HG03097 (cell line): ENCODE measurements around the gene OR51B4.
"Not testable (repeated sequence)": the region's sequence is repeated elsewhere in the genome, so short reads cannot be mapped to it uniquely, and the experiment has no call there.

Experiments
- ATAC-seq: cut with Tn5 transposase; IDR thresholded peaks from one replicate; pipeline ENCODE4 v1.9.1; 2021; ENCODE audit not compliant: unreplicated experiment, low FRiP score

Gene OR51B4

GRCh38 chr11:5301846-5302245, at the start of gene OR51B4:
OR51B4 (minus strand) TSS chr11:5301946; CDS start chr11:5301946, 0 bp downstream.
- no peak for ATAC-seq

- ATAC-seq: no peak
Observed at GRCh38 chr11:5351208-5351607, 49.5 kb upstream of the OR51B4 start, which contains the start of gene OR51B6. OR51B6 (plus strand) TSS chr11:5351508; CDS start chr11:5351508, 0 bp downstream.

DNA sequence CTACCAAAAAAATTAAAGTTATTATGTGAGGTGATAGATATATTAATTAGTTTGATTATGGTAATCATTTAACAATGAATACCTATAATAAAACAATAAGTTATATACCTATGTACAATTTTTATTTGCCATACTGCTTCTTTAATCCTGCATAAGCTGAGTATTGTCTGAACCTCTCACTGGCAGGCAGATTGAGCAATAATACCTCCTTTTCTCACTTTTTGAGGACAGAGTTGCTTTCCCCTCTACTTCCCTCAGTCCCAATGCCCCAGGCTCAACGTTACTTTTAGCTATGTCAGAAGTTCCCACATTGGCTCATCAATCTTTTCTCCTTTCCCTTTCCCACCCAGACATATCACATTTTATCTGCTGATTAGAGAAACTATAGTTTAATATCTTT, 47.8 kb upstream of the OR51B4 start:
- ATAC-seq: no peak

DNA sequence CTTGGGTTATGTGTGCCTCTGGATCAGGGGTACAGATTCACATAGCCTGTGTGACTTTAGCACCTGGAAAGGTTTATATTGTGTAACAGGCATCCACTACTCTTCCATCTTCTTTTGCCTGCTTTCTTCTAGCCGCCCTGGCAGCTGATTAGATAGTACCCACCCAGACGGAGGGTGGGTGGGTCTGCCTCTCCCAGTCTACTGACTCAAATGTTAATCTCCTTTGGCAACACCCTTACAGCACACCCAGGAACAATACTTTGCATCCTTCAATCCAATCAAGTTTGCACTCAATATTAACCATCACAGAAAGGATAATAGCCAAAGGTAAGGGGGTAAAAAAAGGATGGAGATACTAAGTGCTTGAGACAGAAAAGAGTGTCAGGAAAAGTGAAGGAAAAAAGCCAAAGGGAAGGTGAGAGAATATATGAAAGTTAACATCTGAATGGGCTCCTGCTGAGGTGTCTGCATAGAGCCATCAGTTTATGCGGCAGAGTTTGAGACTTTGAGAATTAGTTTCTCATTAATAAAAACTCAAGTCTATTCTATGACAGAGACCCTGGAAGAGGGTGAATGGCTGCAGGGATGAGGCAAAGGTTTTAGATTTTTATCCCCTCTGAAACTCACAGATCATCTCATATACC, 46.9 kb upstream of the OR51B4 start:
- ATAC-seq: no peak

DNA sequence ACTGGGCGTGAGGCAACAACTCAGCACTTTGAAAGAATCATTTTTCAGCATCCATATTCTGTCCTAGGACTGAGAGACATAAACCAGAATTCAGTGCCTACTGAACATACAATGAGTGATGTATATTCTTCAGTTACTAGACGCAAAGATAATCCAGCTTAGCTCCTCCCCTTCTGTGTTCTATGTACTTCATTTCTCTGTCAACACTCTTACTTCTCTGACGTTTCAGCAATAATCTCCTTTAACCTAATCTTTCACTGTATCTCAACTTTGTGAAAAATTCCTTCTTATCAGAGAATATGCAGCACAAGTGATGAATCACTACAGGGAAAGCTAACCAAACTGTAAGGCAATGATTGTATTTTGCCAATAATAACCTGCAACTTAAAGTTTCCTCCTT, 44.1 kb upstream of the OR51B4 start:
- ATAC-seq: no peak

DNA sequence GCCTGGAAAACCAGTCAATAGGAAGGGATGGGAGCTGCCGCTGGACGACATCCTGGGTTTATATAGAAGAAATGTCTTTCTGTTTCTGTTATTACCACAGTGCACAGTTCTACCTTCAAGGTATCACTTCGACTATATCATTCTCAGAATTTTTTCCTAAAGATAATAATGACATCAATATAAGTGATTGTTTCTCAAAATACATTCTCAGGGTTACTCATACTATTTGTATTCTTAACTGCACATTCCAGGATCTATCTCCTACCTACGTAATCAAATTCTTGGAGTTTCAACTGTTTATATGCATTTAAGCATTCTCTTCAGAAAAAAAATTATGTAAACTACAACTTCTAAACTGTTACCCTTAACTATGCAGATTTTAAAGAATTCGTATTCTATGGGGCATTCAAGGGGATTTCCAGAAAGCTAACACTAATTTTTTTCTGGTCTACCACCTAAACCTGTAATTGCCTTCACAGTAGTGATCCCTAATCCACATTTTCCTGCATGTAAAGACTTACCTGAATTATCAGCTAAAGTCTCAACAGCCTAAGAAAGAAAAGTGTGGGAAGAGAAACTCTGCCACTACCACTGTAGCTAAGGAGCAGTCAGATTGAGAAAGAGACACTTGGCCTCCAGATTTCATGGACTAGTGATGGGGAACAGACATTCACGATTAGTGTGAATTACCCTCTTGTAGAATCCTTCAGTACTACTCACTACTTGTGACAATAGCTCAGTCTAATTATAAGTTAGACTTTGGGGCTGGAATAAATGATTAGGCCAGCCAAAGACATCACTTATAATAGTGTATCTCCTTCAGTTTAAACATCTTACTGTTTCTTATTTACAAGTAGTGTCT, 42.0 kb upstream of the OR51B4 start, which contains the start of gene OR51B5:
Gene OR51B5 (minus strand): TSS at position 51 of the 862 bp plus-strand sequence. CDS start 0 bp downstream, at position 51.
- no peak for ATAC-seq

- ATAC-seq: peak; percentile 90
Observed at GRCh38 chr11:5339771-5340322, 38.1 kb upstream of the OR51B4 start.

- not testable (repeated sequence) for ATAC-seq
Observed at GRCh38 chr11:5337253-5337652, 35.5 kb upstream of the OR51B4 start.

GRCh38 chr11:5336331-5336730, 34.6 kb upstream of the OR51B4 start:
- ATAC-seq: no peak

GRCh38 chr11:5335170-5335569, 33.4 kb upstream of the OR51B4 start:
- no peak for ATAC-seq

DNA sequence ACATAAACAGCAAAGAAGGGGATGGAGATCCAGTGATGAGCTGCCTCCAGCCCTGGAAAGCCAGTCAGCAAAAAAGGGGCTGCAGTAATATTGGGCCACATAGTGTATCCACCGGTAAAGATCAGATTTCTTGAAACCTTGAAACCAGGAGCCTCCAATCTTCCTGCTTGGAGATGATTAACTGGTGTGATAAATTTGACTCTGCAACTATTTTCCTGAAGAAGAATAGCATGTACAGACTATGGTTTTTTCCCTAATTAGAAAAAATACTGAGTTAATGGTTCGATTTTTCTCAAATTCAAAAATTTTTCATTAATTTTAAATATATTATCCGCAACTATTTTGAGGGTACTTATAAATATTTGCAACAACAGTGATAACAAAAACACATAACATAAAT, 22.5 kb upstream of the OR51B4 start, which contains the start of gene OR51B2:
Gene OR51B2 (minus strand): TSS at position 101 of the 400 bp plus-strand sequence. CDS start 0 bp downstream, at position 101.
- no peak for ATAC-seq

- no peak for ATAC-seq
Observed at GRCh38 chr11:5317292-5317691, 15.5 kb upstream of the OR51B4 start.

- ATAC-seq: not testable (repeated sequence)
Observed at GRCh38 chr11:5313326-5314023, 11.7 kb upstream of the OR51B4 start.

DNA sequence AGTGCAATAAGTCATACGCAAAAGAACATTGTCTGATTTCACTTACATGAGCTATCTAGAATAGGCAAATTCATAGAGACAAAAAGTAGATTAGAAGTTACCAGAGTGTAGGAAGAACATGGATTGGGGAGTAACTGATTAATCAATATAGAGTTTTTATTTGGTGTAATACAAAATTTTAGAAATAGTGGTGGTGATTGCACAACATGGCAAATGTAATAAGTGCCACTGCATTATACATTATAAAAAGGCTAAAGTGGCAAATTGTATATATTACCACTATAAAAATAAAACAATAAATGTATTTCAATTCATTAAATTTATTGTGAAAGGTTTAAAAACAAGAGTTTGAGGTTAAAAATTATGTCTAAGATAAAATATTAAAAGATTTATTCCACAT, 8.7 kb upstream of the OR51B4 start:
- no peak for ATAC-seq

DNA sequence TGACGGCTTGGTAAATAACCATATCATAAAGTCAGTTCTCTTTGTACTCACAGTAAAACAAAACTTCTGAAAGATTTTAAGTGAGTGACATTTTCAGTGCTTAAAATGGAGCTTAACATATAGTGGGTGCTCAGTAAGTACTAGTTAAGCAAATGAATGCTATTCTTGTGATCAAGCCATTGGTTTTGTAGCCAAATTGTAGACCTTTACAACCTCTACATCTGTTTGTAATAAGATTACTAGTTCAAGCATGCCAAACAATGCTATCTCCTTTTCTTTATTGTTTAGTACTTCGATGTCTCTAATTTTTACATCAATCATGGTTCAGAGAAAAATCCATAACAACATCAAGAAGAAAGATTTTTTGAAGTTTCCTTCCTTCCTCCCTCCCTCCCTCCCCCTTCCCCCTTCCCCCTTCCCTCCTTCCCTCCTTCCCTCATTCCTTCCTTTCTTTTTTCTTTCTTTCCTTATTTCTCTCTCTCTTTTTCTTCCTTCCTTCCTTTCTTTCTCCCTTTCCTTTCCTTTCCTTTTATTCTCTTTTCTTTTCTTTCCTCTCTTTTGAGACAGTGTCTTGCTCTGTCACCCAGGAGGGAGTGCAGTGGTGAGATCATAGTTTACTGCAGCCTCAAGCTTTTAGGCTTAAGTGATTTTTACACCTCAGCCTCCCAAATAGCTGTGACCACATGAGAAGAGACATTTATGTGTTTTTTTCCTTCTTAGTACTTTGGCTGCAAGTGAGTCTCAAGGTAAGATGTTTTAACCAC, 5.7 kb upstream of the OR51B4 start:
- no peak for ATAC-seq

- no peak for ATAC-seq
Observed at GRCh38 chr11:5304046-5304445, 2.3 kb upstream of the OR51B4 start.

GRCh38 chr11:5303626-5304025, 1.9 kb upstream of the OR51B4 start:
- no peak for ATAC-seq

GRCh38 chr11:5300251-5300650, 1.5 kb downstream of the OR51B4 start:
- no peak for ATAC-seq

DNA sequence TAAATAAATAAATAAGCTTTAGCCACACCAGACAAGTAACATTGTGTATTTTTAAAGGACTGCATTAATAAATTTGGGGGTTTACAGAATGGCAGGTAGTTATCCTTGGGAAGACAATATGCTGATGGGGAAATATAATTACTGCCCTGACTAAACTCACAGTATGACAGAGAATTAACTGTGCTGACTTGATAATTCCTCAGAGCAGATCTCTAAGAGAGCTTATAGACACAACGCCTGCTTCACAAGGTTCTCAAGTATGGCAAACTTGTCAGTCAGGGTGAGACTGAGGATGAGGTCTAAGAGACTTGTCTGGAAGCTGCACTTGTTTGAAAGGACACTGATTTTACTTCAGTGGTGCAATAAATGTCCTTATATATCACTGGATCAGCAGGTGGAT, 3.3 kb downstream of the OR51B4 start:
- no peak for ATAC-seq

- ATAC-seq: no peak
Observed at GRCh38 chr11:5297721-5298323, 3.9 kb downstream of the OR51B4 start.
